Astrocyte (in vitro differentiated cells and primary cell): ENCODE measurements around the gene ANKH. TPM values are rescaled to one million over a fixed set of nuclear protein-coding genes. Genes with fewer than 3 reads are reported as not detected.

ENCODE experiments used
- DNase-seq: peaks from one replicate; pipeline ENCODE4 v3.0.0-alpha.2; 2010; ENCODE audit warnings: low read depth
- FAIRE-seq: peaks from 2 replicates; lab custom pipeline; 2011; peaks lifted over from hg19 to GRCh38; lab: Jason Lieb, UNC
- H2AFZ ChIP-seq: 2 replicates; pipeline ENCODE4 v1.6.0; 2012; ENCODE audit warnings: low read depth, low read length, inconsistent platforms
- H3K27ac ChIP-seq: 2 replicates; pipeline ENCODE4 v1.5.1; 2011; ENCODE audit warnings: low read depth, low read length, inconsistent platforms
- H3K27me3 ChIP-seq: 2 replicates; pipeline ENCODE4 v1.6.0; 2011; ENCODE audit warnings: low read length, inconsistent platforms; ENCODE audit not compliant: insufficient read depth
- H3K36me3 ChIP-seq: 2 replicates; pipeline ENCODE4 v1.5.1; 2011; ENCODE audit warnings: low read length, inconsistent platforms; ENCODE audit not compliant: insufficient read depth
- H3K4me1 ChIP-seq: 2 replicates; pipeline ENCODE4 v1.5.1; 2011; ENCODE audit warnings: low read length, inconsistent platforms; ENCODE audit not compliant: insufficient read depth
- H3K4me2 ChIP-seq: 2 replicates; pipeline ENCODE4 v1.6.0; 2012; ENCODE audit warnings: low read length, inconsistent platforms
- H3K4me3 ChIP-seq: 2 replicates; pipeline ENCODE4 v1.5.1; 2011; ENCODE audit warnings: low read depth, mild to moderate bottlenecking, low read length, inconsistent platforms; ENCODE audit not compliant: insufficient read depth
- H3K79me2 ChIP-seq: 2 replicates; pipeline ENCODE4 v1.6.0; 2012; ENCODE audit warnings: mild to moderate bottlenecking, low read length, inconsistent platforms; ENCODE audit not compliant: insufficient read depth
- H3K9ac ChIP-seq: 2 replicates; pipeline ENCODE4 v1.6.0; 2012; ENCODE audit warnings: mild to moderate bottlenecking, low read length, inconsistent platforms
- H3K9me3 ChIP-seq: 2 replicates; pipeline ENCODE4 v1.5.1; 2012; ENCODE audit warnings: low read depth, mild to moderate bottlenecking, low read length, inconsistent platforms; ENCODE audit not compliant: insufficient read depth
- H4K20me1 ChIP-seq: 2 replicates; pipeline ENCODE4 v1.6.0; 2012; ENCODE audit warnings: low read length, inconsistent platforms; ENCODE audit not compliant: insufficient read depth
- H3K27ac Mint-ChIP-seq: one replicate; pipeline ENCODE4 v1.8.0; 2021; ENCODE audit warnings: mild to moderate bottlenecking, mixed read lengths; ENCODE audit not compliant: unreplicated experiment
- H3K27me3 Mint-ChIP-seq: one replicate; pipeline ENCODE4 v1.8.0; 2021; ENCODE audit warnings: low read depth, mixed read lengths; ENCODE audit not compliant: unreplicated experiment
- H3K36me3 Mint-ChIP-seq: one replicate; pipeline ENCODE4 v1.8.0; 2021; ENCODE audit warnings: low read depth, mixed read lengths; ENCODE audit not compliant: unreplicated experiment
- H3K4me1 Mint-ChIP-seq: one replicate; pipeline ENCODE4 v1.8.0; 2021; ENCODE audit warnings: low read depth, mixed read lengths; ENCODE audit not compliant: unreplicated experiment
- H3K4me3 Mint-ChIP-seq: one replicate; pipeline ENCODE4 v1.8.0; 2021; ENCODE audit warnings: mild to moderate bottlenecking, moderate library complexity, mixed read lengths; ENCODE audit not compliant: unreplicated experiment
- H3K9me3 Mint-ChIP-seq: one replicate; pipeline ENCODE4 v1.8.0; 2021; ENCODE audit warnings: mild to moderate bottlenecking, mixed read lengths; ENCODE audit not compliant: unreplicated experiment
- CTCF ChIP-seq: IDR thresholded peaks from 2 replicates; pipeline ENCODE4 v1.5.1; 2011; ENCODE audit warnings: low read depth, mild to moderate bottlenecking, inconsistent platforms, low read length, moderate library complexity; ENCODE audit not compliant: insufficient read depth
- EZH2 ChIP-seq: IDR thresholded peaks from 2 replicates; pipeline ENCODE4 v1.6.1; 2012; ENCODE audit warnings: mild to moderate bottlenecking, low read length, inconsistent platforms; ENCODE audit not compliant: insufficient read depth
- total RNA-seq: library from RNA; stranded (reverse); gene quantifications from 2 replicates; pipeline ENCODE4 v1.2.1, GENCODE V29; 2021

Gene ANKH
- total RNA-seq, 1 donor from 2014 or later = 15.8 TPM

- Mint-ChIP-seq H3K36me3 (no peaks in the 10 kb centered on the region), H3K4me1 (peaks cover 14% of the 10 kb centered on the region), H3K9me3 (no peaks in the 10 kb centered on the region), H3K27me3 (peaks cover 6% of the 10 kb centered on the region), H3K27ac (no peak overlapping the region), H3K4me3 (no peak overlapping the region)
- Histone ChIP-seq H3K27me3 (no peaks in the 10 kb centered on the region), H4K20me1 (no peaks in the 10 kb centered on the region), H3K4me2 (peak overlapping the region; percentile 64), H3K4me1 (peaks cover 20% of the 10 kb centered on the region), H3K4me3 (no peak overlapping the region), H3K36me3 (no peaks in the 10 kb centered on the region), H3K9ac (no peak overlapping the region), H3K79me2 (no peaks in the 10 kb centered on the region), H2AFZ (no peak overlapping the region), H3K9me3 (no peaks in the 10 kb centered on the region), H3K27ac (no peak overlapping the region)
- no peak for TF ChIP-seq EZH2
- TF ChIP-seq CTCF = no peak
- FAIRE-seq (no peak), DNase-seq (no peak)
Measured at GRCh38 chr5:14914193-14914592, 42.6 kb upstream of the ANKH start.

GRCh38 chr5:14913096-14913495 is 41.5 kb upstream of the ANKH start:
- Mint-ChIP-seq H3K4me3 (no peak overlapping the region), H3K9me3 (no peaks in the 10 kb centered on the region), H3K36me3 (no peaks in the 10 kb centered on the region), H3K4me1 (peaks cover 14% of the 10 kb centered on the region), H3K27me3 (peaks cover 6% of the 10 kb centered on the region), H3K27ac (no peak overlapping the region)
- Histone ChIP-seq H3K9me3 (no peaks in the 10 kb centered on the region), H2AFZ (no peak overlapping the region), H3K79me2 (no peaks in the 10 kb centered on the region), H3K27me3 (no peaks in the 10 kb centered on the region), H3K9ac (no peak overlapping the region), H3K4me3 (no peak overlapping the region), H3K27ac (no peak overlapping the region), H3K4me1 (peaks cover 20% of the 10 kb centered on the region), H4K20me1 (no peaks in the 10 kb centered on the region), H3K4me2 (no peak overlapping the region), H3K36me3 (no peaks in the 10 kb centered on the region)
- no peak for FAIRE-seq
- TF ChIP-seq EZH2 (no peak), CTCF (no peak)
- peak; percentile 93 for DNase-seq

GRCh38 chr5:14912206-14912605 is 40.6 kb upstream of the ANKH start:
- Histone ChIP-seq H3K27me3 (no peaks in the 10 kb centered on the region), H4K20me1 (no peaks in the 10 kb centered on the region), H3K9me3 (no peaks in the 10 kb centered on the region), H3K4me1 (peaks cover 20% of the 10 kb centered on the region), H3K9ac (no peak overlapping the region), H3K36me3 (no peaks in the 10 kb centered on the region), H3K27ac (no peak overlapping the region), H3K4me2 (no peak overlapping the region), H3K4me3 (no peak overlapping the region), H2AFZ (no peak overlapping the region), H3K79me2 (no peaks in the 10 kb centered on the region)
- Mint-ChIP-seq H3K36me3 (no peaks in the 10 kb centered on the region), H3K27ac (no peak overlapping the region), H3K4me3 (no peak overlapping the region), H3K27me3 (peaks cover 6% of the 10 kb centered on the region), H3K9me3 (no peaks in the 10 kb centered on the region), H3K4me1 (peaks cover 15% of the 10 kb centered on the region)
- TF ChIP-seq CTCF = no peak
- no peak for TF ChIP-seq EZH2
- no peak for DNase-seq
- FAIRE-seq = no peak
